ENCODE results near the gene RANBP1. TPM values are rescaled to one million over a fixed set of nuclear protein-coding genes. Genes with fewer than 3 reads are reported as not detected.
A peak's percentile ranks its signal among the peaks of the same experiment; 100 is the strongest.

The RANBP1 gene
- total and polyA plus RNA-seq, 3 donors from 2014 or later: 247 to 318 (median 284) TPM

DNA sequence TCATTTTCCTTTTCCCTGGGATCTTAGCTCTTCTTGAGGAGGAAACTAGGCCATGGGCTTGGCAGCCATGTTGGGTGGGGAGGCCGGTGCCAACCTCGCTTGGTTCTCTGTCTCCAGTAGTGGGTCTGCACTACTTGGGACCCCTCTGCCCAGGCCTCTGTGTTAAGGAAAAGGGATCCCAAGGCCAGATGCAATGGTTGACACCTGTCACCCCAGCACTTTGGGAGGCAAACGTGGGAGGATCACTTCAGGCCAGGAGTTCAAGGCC, 13.8 kb downstream of the RANBP1 start:
- peaks cover 33% of the 10 kb centered on the region for H3K4me1 ChIP-seq
- WGBS, 2 donors: 69 to 83% methylated on average over 3 of the region's 3 CpGs
- intact Hi-C loops (cut with DNase I; ENCODE audit: low total_unique reads): no loop called here
- DNase-seq: no peak
- H3K9me3 ChIP-seq: no peaks in the 10 kb centered on the region
- no peaks in the 10 kb centered on the region for H3K36me3 ChIP-seq (ENCODE audit: low read depth, missing control alignments)
- no peak for TF ChIP-seq CTCF (IDR thresholded peaks at IDR 0.05)
- TF ChIP-seq POLR2A (IDR thresholded peaks at IDR 0.05): no peak
- no peak overlapping the region for H3K4me3 ChIP-seq
- H3K27me3 ChIP-seq: no peaks in the 10 kb centered on the region
- no peak overlapping the region for H3K27ac ChIP-seq

DNA sequence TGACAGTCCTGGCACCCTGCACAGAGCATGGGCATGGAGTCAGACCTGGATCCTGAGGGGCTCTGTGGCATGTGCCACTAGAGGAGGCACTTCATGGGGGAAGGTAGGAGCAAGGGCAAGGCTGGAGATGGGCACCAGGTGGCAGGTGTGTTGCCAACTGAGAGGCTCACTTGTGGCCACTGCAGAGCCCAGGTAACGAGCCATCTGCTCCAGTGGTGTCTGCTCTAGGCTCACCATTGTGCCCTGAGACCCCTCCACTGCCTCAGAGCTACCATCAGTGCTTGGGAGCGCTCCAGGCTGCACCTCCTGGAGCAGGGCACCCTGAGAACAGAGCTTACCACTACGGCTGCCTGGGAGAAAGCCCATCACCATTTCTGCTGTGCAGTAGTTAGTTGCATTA, 14.4 kb downstream of the RANBP1 start:
- Histone ChIP-seq H3K4me1 (peaks cover 33% of the 10 kb centered on the region), H3K27me3 (no peaks in the 10 kb centered on the region), H3K9me3 (no peaks in the 10 kb centered on the region), H3K4me3 (no peak overlapping the region), H3K27ac (no peak overlapping the region), H3K36me3 (ENCODE audit: low read depth, missing control alignments) (no peaks in the 10 kb centered on the region)
- intact Hi-C loops (cut with DNase I; ENCODE audit: low total_unique reads): no loop called here
- 80 to 84% methylated on average over 3 of the region's 3 CpGs for WGBS, 2 donors
- no peak for DNase-seq
- TF ChIP-seq CTCF (IDR thresholded peaks at IDR 0.05) (no peak), POLR2A (IDR thresholded peaks at IDR 0.05) (no peak)

- DNase-seq: peak; percentile 91
- Histone ChIP-seq H3K27me3 (no peaks in the 10 kb centered on the region), H3K36me3 (ENCODE audit: low read depth, missing control alignments) (no peaks in the 10 kb centered on the region), H3K27ac (peak overlapping the region; percentile 82 to 94), H3K4me3 (peak overlapping the region; percentile 93 to 96), H3K9me3 (no peaks in the 10 kb centered on the region), H3K4me1 (peaks cover 27% of the 10 kb centered on the region)
- 0 to 3% methylated on average over 9 to 56 of the region's 70 CpGs for WGBS, 2 donors
- intact Hi-C loops (cut with DNase I; ENCODE audit: low total_unique reads): no loop called here
- no peak for TF ChIP-seq POLR2A (IDR thresholded peaks at IDR 0.05)
- no peak for TF ChIP-seq CTCF (IDR thresholded peaks at IDR 0.05)
Observed at GRCh38 chr22:20130731-20131596, 15.1 kb downstream of the RANBP1 start.

DNA sequence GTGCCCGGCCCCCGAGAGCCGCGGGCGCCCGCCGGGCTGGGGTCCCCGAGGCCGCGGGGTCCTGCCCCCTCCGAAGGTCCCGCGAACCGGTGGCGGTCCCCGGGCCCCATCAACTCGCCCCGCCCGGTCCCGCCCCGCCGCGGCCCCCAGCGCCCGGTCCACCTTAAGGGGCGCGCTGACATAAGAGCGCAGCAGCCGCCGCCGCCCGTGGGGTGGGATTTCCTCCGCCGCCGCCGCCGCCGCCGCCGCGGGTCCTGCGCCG, 15.6 kb downstream of the RANBP1 start, which contains the start of gene ZDHHC8:
Gene ZDHHC8, plus strand, starts transcription at position 208 of the 262 bp plus-strand sequence. CDS start 144 bp downstream, outside the sequence.
- no peak for TF ChIP-seq POLR2A (IDR thresholded peaks at IDR 0.05)
- no peak for TF ChIP-seq CTCF (IDR thresholded peaks at IDR 0.05)
- Histone ChIP-seq H3K36me3 (ENCODE audit: low read depth, missing control alignments) (no peaks in the 10 kb centered on the region), H3K9me3 (no peaks in the 10 kb centered on the region), H3K4me1 (peaks cover 32% of the 10 kb centered on the region), H3K4me3 (peak within 1 kb of the TSS; percentile 93 to 96), H3K27me3 (no peaks in the 10 kb centered on the region), H3K27ac (peak within 1 kb of the TSS; percentile 82 to 94)
- no peak for DNase-seq
- intact Hi-C loops (cut with DNase I; ENCODE audit: low total_unique reads): no loop called here
- WGBS, 2 donors: no CpG with 5 or more reads among the region's 43 CpGs
